ENCODE results near the gene AVEN.

AVEN gene

DNA sequence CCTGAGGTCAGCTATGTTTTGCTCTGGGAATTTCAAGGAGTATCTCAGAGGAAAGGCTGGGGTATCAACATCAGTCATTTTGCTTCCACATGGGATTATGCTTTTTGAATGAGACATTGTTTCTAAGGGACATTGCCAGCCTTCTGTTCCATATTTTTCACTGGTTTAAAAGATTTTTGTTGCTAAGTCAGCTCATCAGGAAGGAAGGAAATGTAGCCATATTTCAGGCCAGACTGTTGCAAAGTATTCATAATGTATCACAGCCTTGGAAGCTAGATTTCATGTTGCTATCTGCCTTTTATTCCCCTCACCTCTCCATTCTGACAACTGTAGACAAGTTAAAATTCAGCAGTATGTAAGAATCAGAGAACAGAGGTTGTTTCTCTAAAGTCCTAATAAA is 131.7 kb downstream of the AVEN start:
- Histone ChIP-seq H3K4me3 (ENCODE audit: low read depth, low read length) (no peak overlapping the region), H3K27me3 (ENCODE audit: insufficient read depth, low read depth, severe bottlenecking) (no peaks in the 10 kb centered on the region), H3K27ac (no peak overlapping the region), H3K36me3 (no peaks in the 10 kb centered on the region), H3K9me3 (ENCODE audit: severe bottlenecking) (no peaks in the 10 kb centered on the region)
- no peak for DNase-seq
- TF ChIP-seq, protein P1, sequence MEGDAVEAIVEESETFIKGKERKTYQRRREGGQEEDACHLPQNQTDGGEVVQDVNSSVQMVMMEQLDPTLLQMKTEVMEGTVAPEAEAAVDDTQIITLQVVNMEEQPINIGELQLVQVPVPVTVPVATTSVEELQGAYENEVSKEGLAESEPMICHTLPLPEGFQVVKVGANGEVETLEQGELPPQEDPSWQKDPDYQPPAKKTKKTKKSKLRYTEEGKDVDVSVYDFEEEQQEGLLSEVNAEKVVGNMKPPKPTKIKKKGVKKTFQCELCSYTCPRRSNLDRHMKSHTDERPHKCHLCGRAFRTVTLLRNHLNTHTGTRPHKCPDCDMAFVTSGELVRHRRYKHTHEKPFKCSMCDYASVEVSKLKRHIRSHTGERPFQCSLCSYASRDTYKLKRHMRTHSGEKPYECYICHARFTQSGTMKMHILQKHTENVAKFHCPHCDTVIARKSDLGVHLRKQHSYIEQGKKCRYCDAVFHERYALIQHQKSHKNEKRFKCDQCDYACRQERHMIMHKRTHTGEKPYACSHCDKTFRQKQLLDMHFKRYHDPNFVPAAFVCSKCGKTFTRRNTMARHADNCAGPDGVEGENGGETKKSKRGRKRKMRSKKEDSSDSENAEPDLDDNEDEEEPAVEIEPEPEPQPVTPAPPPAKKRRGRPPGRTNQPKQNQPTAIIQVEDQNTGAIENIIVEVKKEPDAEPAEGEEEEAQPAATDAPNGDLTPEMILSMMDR (IDR thresholded peaks at IDR 0.05; ENCODE audit: low read depth, low read length) = no peak

DNA sequence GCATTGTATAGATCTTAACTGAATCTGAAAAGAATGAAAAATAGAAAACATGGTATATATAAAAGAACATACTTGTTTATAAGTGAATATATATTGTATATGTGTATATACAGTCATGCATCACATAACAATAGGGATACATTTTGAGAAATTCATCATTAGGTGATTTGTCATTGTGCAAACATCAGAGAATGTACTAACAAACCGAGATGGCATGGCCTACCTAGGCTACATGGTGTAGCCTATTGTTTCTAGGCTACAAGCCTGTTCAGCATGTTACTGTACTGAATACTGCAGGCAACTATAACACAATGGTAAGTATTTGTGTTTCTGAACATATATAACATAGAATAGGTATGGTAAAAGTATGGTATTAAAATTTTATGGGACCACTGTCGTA is 135.3 kb downstream of the AVEN start:
- no peak for DNase-seq
- Histone ChIP-seq H3K4me3 (ENCODE audit: low read depth, low read length) (no peak overlapping the region), H3K27ac (no peak overlapping the region), H3K36me3 (no peaks in the 10 kb centered on the region), H3K27me3 (ENCODE audit: insufficient read depth, low read depth, severe bottlenecking) (no peaks in the 10 kb centered on the region), H3K9me3 (ENCODE audit: severe bottlenecking) (no peaks in the 10 kb centered on the region)
- TF ChIP-seq, protein P1 (IDR thresholded peaks at IDR 0.05; ENCODE audit: low read depth, low read length) = no peak

DNA sequence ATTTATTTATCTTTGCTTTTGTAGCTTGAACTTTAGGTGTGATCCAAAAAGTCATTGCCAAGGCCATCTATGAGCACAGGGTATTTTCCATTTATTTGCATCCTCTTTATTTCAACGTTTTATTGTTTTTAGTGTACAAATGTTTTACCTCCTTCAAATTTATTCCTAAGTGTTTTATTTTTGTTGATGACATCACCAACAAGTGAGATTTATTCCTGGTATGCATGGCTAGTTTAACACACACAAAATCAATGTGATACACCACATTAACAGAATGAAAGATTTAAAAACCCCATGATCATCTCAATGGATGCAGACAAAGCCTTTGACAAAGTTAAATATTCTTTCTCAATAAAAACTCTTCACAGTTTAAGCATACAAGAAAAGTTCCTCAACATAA is 137.0 kb downstream of the AVEN start:
- DNase-seq = no peak
- TF ChIP-seq, protein P1 (IDR thresholded peaks at IDR 0.05; ENCODE audit: low read depth, low read length) = no peak
- Histone ChIP-seq H3K27me3 (ENCODE audit: insufficient read depth, low read depth, severe bottlenecking) (no peaks in the 10 kb centered on the region), H3K36me3 (no peaks in the 10 kb centered on the region), H3K27ac (no peak overlapping the region), H3K9me3 (ENCODE audit: severe bottlenecking) (no peaks in the 10 kb centered on the region), H3K4me3 (ENCODE audit: low read depth, low read length) (no peak overlapping the region)

DNA sequence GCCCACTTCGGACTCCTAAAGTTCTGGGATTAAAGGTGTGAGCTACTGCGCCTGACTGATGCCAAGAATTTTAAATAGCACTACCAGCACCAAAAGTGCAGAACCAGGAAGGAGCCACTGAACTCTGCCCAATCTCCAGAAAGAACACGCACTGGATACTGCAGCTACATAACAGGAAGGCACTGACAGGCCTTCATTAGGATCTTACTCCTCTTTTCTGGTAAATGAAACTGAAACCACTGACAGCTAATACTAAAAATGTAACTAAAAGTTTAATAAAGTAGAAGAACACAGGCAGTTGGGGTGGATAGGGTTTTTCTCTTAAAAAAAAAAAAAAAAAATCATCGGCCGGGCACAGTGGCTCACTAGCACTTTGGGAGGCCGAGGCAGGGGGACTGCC is 144.8 kb downstream of the AVEN start:
- H3K27ac ChIP-seq = no peak overlapping the region
- no peak for DNase-seq
- no peaks in the 10 kb centered on the region for H3K27me3 ChIP-seq (ENCODE audit: insufficient read depth, low read depth, severe bottlenecking)
- TF ChIP-seq, protein P1 (IDR thresholded peaks at IDR 0.05; ENCODE audit: low read depth, low read length) = no peak
- no peak overlapping the region for H3K4me3 ChIP-seq (ENCODE audit: low read depth, low read length)
- no peaks in the 10 kb centered on the region for H3K9me3 ChIP-seq (ENCODE audit: severe bottlenecking)
- no peaks in the 10 kb centered on the region for H3K36me3 ChIP-seq

DNA sequence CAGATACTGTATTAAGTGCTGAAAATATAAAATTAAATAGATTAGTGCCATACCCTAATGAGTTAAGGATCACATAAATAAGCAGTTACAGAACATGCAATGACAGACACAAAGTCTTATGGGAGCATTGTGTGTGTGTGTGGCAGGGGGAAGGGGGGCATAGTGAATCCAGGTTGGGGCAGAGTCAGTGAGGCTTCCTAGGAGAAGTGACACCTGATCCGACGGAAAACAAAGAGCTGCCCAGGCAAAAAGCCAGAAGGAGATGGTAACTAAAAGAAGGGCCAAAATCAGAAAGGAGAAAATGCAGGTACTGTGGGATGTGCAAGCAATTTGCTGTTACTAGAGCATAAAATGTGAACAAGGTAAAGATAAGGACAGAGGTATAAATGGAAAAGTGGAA is 150.8 kb downstream of the AVEN start:
- DNase-seq = no peak
- Histone ChIP-seq H3K9me3 (ENCODE audit: severe bottlenecking) (no peaks in the 10 kb centered on the region), H3K36me3 (no peaks in the 10 kb centered on the region), H3K4me3 (ENCODE audit: low read depth, low read length) (no peak overlapping the region), H3K27ac (no peak overlapping the region), H3K27me3 (ENCODE audit: insufficient read depth, low read depth, severe bottlenecking) (no peaks in the 10 kb centered on the region)
- TF ChIP-seq, protein P1 (IDR thresholded peaks at IDR 0.05; ENCODE audit: low read depth, low read length) = no peak

DNA sequence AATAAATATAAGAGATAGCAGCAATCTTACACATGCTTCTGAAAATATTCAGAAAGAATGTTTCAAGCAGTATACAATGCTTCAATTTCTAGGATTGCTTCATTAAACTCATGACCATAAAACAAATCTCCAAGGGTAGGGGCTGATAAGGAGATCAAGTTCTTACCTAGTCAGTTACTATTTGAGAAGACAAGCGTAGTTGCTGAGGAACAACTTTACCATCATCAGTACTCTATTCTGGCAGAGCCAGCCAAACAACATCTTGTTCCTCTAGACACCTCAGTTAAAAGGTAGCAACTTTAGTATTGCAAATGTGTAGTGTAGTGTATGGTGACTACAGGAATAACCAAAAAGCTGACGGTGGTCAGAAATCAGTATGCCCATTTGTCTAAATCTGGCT is 156.1 kb downstream of the AVEN start:
- no peak for DNase-seq
- Histone ChIP-seq H3K27me3 (ENCODE audit: insufficient read depth, low read depth, severe bottlenecking) (no peaks in the 10 kb centered on the region), H3K9me3 (ENCODE audit: severe bottlenecking) (no peaks in the 10 kb centered on the region), H3K27ac (no peak overlapping the region), H3K4me3 (ENCODE audit: low read depth, low read length) (no peak overlapping the region), H3K36me3 (no peaks in the 10 kb centered on the region)
- TF ChIP-seq, protein P1 (IDR thresholded peaks at IDR 0.05; ENCODE audit: low read depth, low read length) = no peak

Measured in WERI-Rb-1 (cell line).